K562 (cell line): ENCODE results near the gene ID1. TPM values are rescaled to one million over a fixed set of nuclear protein-coding genes. Genes with fewer than 3 reads are reported as not detected.

Experiments used
- ATAC-seq: fragments of 200-7000 bp; cut with Tn5 transposase; 3 replicates; pipeline ENCODE4 v1.9.1; 2020; ENCODE audit warnings: moderate library complexity
- BruUV-seq: library from RNA; stranded (reverse); fragments of 400-500 nt; replicated peaks from 2 replicates; lab custom pipeline; 2021; lab: Mats Ljungman, UMichigan
- CTCF ChIA-PET: fragments of 300-600 bp; formaldehyde crosslinking; extraction: SDS; loops from one replicate; lab custom pipeline; 2021; ENCODE audit warnings: low intra/inter-chr PET ratio; lab: Yijun Ruan, JAX
- POLR2A ChIA-PET: fragments of 300-600, 350-650 bp; sonication (Branson Sonifier 250); formaldehyde crosslinking; extraction: SDS; loops from one replicate; lab custom pipeline; 2021; ENCODE audit warnings: antibody characterized with exemption, inconsistent platforms; lab: Yijun Ruan, JAX
- DNase-seq, 4 experiments: peaks; one replicate each; pipeline versions ENCODE4 v3.0.0 to v3.0.0-alpha.2; 2011 to 2018; ENCODE audit warnings: low spot score in 3 of 4, mixed read lengths in 3 of 4; ENCODE audit errors: extremely low read depth in 1 of 4
- FAIRE-seq: peaks from 2 replicates; lab custom pipeline; 2011; peaks lifted over from hg19 to GRCh38; lab: Jason Lieb, UNC
- H2AFZ ChIP-seq: 2 replicates; pipeline ENCODE4 v1.6.0; 2011; ENCODE audit warnings: low read depth, low read length, control low read depth, inconsistent platforms
- H3K27ac ChIP-seq: fragments of 200-600 bp; 3 replicates; pipeline ENCODE4 v1.8.0; 2011; ENCODE audit warnings: low read depth, mild to moderate bottlenecking, control low read depth, inconsistent platforms, low read length, moderate library complexity, mixed read lengths; ENCODE audit errors: extremely low read depth
- H3K27me3 ChIP-seq, 2 experiments: fragments of 300-600 bp in 1 of 2; 2 replicates in 1 of 2; 3 replicates in 1 of 2; pipeline versions ENCODE4 v1.6.0 to v1.8.0; 2011; ENCODE audit warnings: inconsistent platforms in 2 of 2, low read length in 2 of 2, mild to moderate bottlenecking in 1 of 2, mixed read lengths in 1 of 2, moderate library complexity in 1 of 2; ENCODE audit not compliant: control insufficient read depth in 2 of 2, insufficient read depth in 2 of 2
- H3K36me3 ChIP-seq: fragments of 300-600 bp; 3 replicates; pipeline ENCODE4 v1.8.0; 2011; ENCODE audit warnings: mild to moderate bottlenecking, low read length, inconsistent platforms; ENCODE audit not compliant: control insufficient read depth, insufficient read depth
- H3K4me1 ChIP-seq, 2 experiments: fragments of 200-600 bp in 1 of 2; replicated peaks in 1 of 2; 2 replicates in 1 of 2; 3 replicates in 1 of 2; pipeline versions ENCODE4 v1.5.1 to v1.8.0; 2011; ENCODE audit warnings: inconsistent platforms in 2 of 2, low read length in 2 of 2, mild to moderate bottlenecking in 1 of 2, mixed read lengths in 1 of 2, moderate library complexity in 1 of 2; ENCODE audit not compliant: control insufficient read depth in 2 of 2, insufficient read depth in 2 of 2
- H3K4me2 ChIP-seq: 2 replicates; pipeline ENCODE4 v1.6.1; 2011; ENCODE audit warnings: low read length, control low read depth, inconsistent platforms, mixed read lengths; ENCODE audit not compliant: insufficient read depth
- H3K4me3 ChIP-seq: fragments of 200-600 bp; sonication (generic), shearing (Covaris generic); 2 replicates; pipeline ENCODE4 v1.5.1; 2016; ENCODE audit warnings: control low read depth, inconsistent platforms
- H3K79me2 ChIP-seq: fragments of 200-600 bp; 3 replicates; pipeline ENCODE4 v1.8.0; 2011; ENCODE audit warnings: low read length, inconsistent platforms; ENCODE audit not compliant: control insufficient read depth, insufficient read depth
- H3K9ac ChIP-seq, 2 experiments: 2 replicates each; pipeline versions ENCODE4 v1.6.0 to v1.6.1; 2011; ENCODE audit warnings: low read depth in 2 of 2, low read length in 2 of 2, control low read depth in 1 of 2, inconsistent platforms in 1 of 2, mild to moderate bottlenecking in 1 of 2, mixed read lengths in 1 of 2; ENCODE audit not compliant: insufficient read depth in 1 of 2
- H3K9me1 ChIP-seq: one replicate; pipeline ENCODE4 v1.6.0; 2011; ENCODE audit warnings: inconsistent platforms, mild to moderate bottlenecking, low read length, moderate library complexity; ENCODE audit not compliant: control insufficient read depth, insufficient read depth
- H3K9me3 ChIP-seq: replicated peaks from 2 replicates; pipeline ENCODE4 v1.5.1; 2011; ENCODE audit warnings: low read depth, low read length, inconsistent platforms; ENCODE audit not compliant: control insufficient read depth, insufficient read depth
- H4K20me1 ChIP-seq: replicated peaks from 2 replicates; pipeline ENCODE4 v1.6.1; 2011; ENCODE audit warnings: low read length, inconsistent platforms, mixed read lengths; ENCODE audit not compliant: control insufficient read depth, insufficient read depth
- ATF1 ChIP-seq, 2 experiments: fragments of 450-650 bp in 1 of 2; IDR thresholded peaks; 2 replicates each; pipeline ENCODE4 v1.6.1; 2016; ENCODE audit warnings: missing compliant biosample characterization in 1 of 2, missing genetic modification characterization in 1 of 2
- BCOR ChIP-seq: fragments of 450-650 bp; IDR thresholded peaks from 2 replicates; pipeline ENCODE4 v1.6.1; 2016
- CTBP1 ChIP-seq: fragments of 450-650 bp; IDR thresholded peaks from 2 replicates; pipeline ENCODE4 v1.6.1; 2016; ENCODE audit warnings: borderline replicate concordance
- EGR1 ChIP-seq: fragments of 450-650 bp; conservative IDR thresholded peaks from 2 replicates; pipeline ENCODE4 v1.6.1; 2017; ENCODE audit warnings: mild to moderate bottlenecking
- KDM1A ChIP-seq, 2 experiments: fragments of 450-650 bp; IDR thresholded peaks; 2 replicates each; pipeline ENCODE4 v1.6.1; 2016; ENCODE audit warnings: mild to moderate bottlenecking in 2 of 2
- NRF1 ChIP-seq, 2 experiments: fragments of 450-650 bp; IDR thresholded peaks in 1 of 2; conservative IDR thresholded peaks in 1 of 2; 2 replicates each; pipeline ENCODE4 v1.6.1; 2014; ENCODE audit warnings: mild to moderate bottlenecking in 2 of 2
- SNIP1 ChIP-seq: fragments of 450-650 bp; IDR thresholded peaks from 2 replicates; pipeline ENCODE4 v1.7.1; 2017; ENCODE audit warnings: low read depth, mild to moderate bottlenecking
- VEZF1 ChIP-seq: fragments of 200-800 bp; sonication (Bioruptor generic); IDR thresholded peaks from 2 replicates; pipeline ENCODE4 v1.6.1; 2017; ENCODE audit warnings: missing genetic modification characterization, missing compliant biosample characterization
- ZNF212 ChIP-seq: fragments of 450-650 bp; formaldehyde crosslinking; IDR thresholded peaks from 2 replicates; pipeline ENCODE4 v1.4.0; 2020; ENCODE audit warnings: mild to moderate bottlenecking
- WGBS: fragments of 100-300 bp; shearing (Covaris generic); methylation state at CpG from one replicate; pipeline ENCODE4 v1.1.6; 2016; ENCODE audit warnings: low coverage, mixed read lengths; ENCODE audit not compliant: insufficient coverage; ENCODE audit errors: missing lambda C conversion rate; 5-methylcytosine and 5-hydroxymethylcytosine counted together
- in situ Hi-C: fragments of 300-500 bp; cut with MboI; formaldehyde crosslinking; loops from 4 replicates; pipeline ENCODE4 v1.15.0; 2018; ENCODE audit warnings: inconsistent platforms, mixed read lengths
- intact Hi-C: fragments of 100-400 bp; cut with micrococcal nuclease; formaldehyde crosslinking; loops from 2 replicates; pipeline ENCODE4 v1.14.2; 2022
- polyA plus RNA-seq, 8 experiments: library from polyadenylated mRNA; depleted of rRNA in 4 of 8; stranded (reverse) in 5 of 8; unstranded in 3 of 8; fragments of >200 nt; fragmentation: Nextera tagmentation in 2 of 8; fragmentation: Illumina TruSeq in 1 of 8; extraction: Ambion mirVana in 2 of 8; extraction: Trizol in 1 of 8; gene quantifications; 2 replicates each; pipeline versions ENCODE4 v1.2.1 to v1.2.3, GENCODE V29; 2011 to 2014; ENCODE audit warnings: inconsistent platforms in 1 of 8, missing spikeins in 1 of 8
- total RNA-seq, 7 experiments: library from RNA; depleted of rRNA in 6 of 7; stranded (reverse); fragments of >200 nt in 6 of 7; fragmentation: Illumina TruSeq in 2 of 7; extraction: Trizol in 2 of 7; gene quantifications; 2 replicates each; pipeline versions ENCODE4 v1.2.1 to v1.2.3, GENCODE V29; 2011 to 2021; ENCODE audit warnings: low replicate concordance in 1 of 7
- TF ChIP-seq, protein P1 (sequence below): fragments of 450-650 bp; formaldehyde crosslinking; IDR thresholded peaks from 2 replicates; pipeline ENCODE4 v1.4.0; 2020; ENCODE audit warnings: mild to moderate bottlenecking, moderate library complexity
- TF ChIP-seq, protein P2 (sequence below): fragments of 200-800 bp; sonication (Bioruptor generic); IDR thresholded peaks from 2 replicates; pipeline ENCODE4 v1.6.1; 2017; ENCODE audit warnings: missing genetic modification characterization, missing compliant biosample characterization
- TF ChIP-seq, protein P3 (sequence below), 2 experiments: fragments of 450-650 bp; IDR thresholded peaks; 2 replicates each; pipeline ENCODE4 v1.6.1; 2018; ENCODE audit warnings: mild to moderate bottlenecking in 2 of 2, low read depth in 1 of 2; ENCODE audit not compliant: partially characterized antibody in 2 of 2

Gene ID1
- total and polyA plus RNA-seq, 9 of the 15 experiments (the other 6 are each of a cell fraction or from before 2014, with no cell fraction given), result 1.4 to 358 (median 65.0) TPM

- no peak for TF ChIP-seq EGR1
- TF ChIP-seq KDM1A (IDR thresholded peaks at IDR 0.05), result peak; percentile 41 to 47; a peak in 2 of 4 replicates
- peak; percentile 85 for TF ChIP-seq BCOR
- no peak for TF ChIP-seq SNIP1
- TF ChIP-seq ZNF212 (CRISPR knock-in tag), result no peak
- TF ChIP-seq, protein P1, sequence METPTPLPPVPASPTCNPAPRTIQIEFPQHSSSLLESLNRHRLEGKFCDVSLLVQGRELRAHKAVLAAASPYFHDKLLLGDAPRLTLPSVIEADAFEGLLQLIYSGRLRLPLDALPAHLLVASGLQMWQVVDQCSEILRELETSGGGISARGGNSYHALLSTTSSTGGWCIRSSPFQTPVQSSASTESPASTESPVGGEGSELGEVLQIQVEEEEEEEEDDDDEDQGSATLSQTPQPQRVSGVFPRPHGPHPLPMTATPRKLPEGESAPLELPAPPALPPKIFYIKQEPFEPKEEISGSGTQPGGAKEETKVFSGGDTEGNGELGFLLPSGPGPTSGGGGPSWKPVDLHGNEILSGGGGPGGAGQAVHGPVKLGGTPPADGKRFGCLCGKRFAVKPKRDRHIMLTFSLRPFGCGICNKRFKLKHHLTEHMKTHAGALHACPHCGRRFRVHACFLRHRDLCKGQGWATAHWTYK, result no peak
- TF ChIP-seq, all 486 proteins: peak for 5
Observed at GRCh38 chr20:31643522-31643921, 38.4 kb downstream of the ID1 start (continued).

DNA sequence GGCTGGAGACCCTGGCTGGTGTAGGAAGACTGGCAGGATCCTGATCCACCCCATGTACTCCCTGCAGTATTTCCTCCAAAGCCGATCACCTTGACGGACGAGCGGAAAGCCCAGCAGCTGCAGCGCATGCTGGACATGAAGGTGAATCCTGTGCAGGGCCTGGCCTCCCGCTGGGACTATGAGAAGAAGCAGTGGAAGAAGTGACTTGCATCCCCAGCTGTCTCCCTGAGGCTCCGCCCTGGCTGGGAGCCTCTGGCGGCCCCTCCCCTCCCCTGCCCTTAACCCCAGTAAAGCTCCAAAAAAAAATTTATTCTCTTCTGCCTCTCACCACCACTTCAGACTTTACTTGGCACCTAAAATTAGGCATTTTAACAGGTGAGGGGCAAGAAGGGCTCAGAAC is 39.6 kb downstream of the ID1 start:
- ChIA-PET CTCF (no interaction called here), POLR2A (interaction anchor here (0.6 to 2.1 kb wide), 5 partner anchors 8 to 40 kb away, joined by 3 to 7 read pairs (median 3); partner anchors contain the start of gene ID1)
- no peaks in the 10 kb centered on the region for H3K79me2 ChIP-seq
- H3K9me3 ChIP-seq, result no peaks in the 10 kb centered on the region
- ATAC-seq (peak; percentile 95), FAIRE-seq (peak; percentile 56), DNase-seq (peak; percentile 65 to 77 (median 70))
- no peaks in the 10 kb centered on the region for H4K20me1 ChIP-seq
- 24% methylated on average over 6 of the region's 8 CpGs for WGBS
- BruUV-seq, result no TSS peak
- H3K9me1 ChIP-seq, result no peaks in the 10 kb centered on the region
- H3K4me2 ChIP-seq, result peak overlapping the region; percentile 4; the same call in 1 of the 2 replicates
- H3K36me3 ChIP-seq, result no peaks in the 10 kb centered on the region
- peaks cover 8 to 9% of the 10 kb centered on the region in 2 experiments for H3K4me1 ChIP-seq
- intact Hi-C loops (no loop called here), in situ Hi-C loops (no loop called here)
- H3K27ac ChIP-seq, result no peak overlapping the region
- no peak overlapping the region for H3K4me3 ChIP-seq
- no peaks in the 10 kb centered on the region for H3K27me3 ChIP-seq
- H3K9ac ChIP-seq, result peak overlapping the region in 1 of 2 experiments; percentile 66; a peak in 2 of 4 replicates
- H2AFZ ChIP-seq, result peak overlapping the region; percentile 26; the same call in 1 of the 2 replicates
- TF ChIP-seq, protein P2, sequence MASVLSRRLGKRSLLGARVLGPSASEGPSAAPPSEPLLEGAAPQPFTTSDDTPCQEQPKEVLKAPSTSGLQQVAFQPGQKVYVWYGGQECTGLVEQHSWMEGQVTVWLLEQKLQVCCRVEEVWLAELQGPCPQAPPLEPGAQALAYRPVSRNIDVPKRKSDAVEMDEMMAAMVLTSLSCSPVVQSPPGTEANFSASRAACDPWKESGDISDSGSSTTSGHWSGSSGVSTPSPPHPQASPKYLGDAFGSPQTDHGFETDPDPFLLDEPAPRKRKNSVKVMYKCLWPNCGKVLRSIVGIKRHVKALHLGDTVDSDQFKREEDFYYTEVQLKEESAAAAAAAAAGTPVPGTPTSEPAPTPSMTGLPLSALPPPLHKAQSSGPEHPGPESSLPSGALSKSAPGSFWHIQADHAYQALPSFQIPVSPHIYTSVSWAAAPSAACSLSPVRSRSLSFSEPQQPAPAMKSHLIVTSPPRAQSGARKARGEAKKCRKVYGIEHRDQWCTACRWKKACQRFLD (CRISPR knock-in tag), result no peak
- TF ChIP-seq CTBP1 (0 out of 2 replicates have a peak, but pooled peaks have one; percentile 23), VEZF1 (CRISPR knock-in tag) (peak; percentile 26; the same call in 1 of the 2 replicates), NRF1 (conservative IDR thresholded peaks at IDR 0.05 in 1 of 2, IDR thresholded peaks at IDR 0.05 in 1 of 2) (peak in 1 of 2 experiments; percentile 15; a peak in 1 of 4 replicates), ATF1 (CRISPR knock-in tag; IDR thresholded peaks at IDR 0.05) (no peak), ATF1 (tag; IDR thresholded peaks at IDR 0.05) (0 out of 2 replicates have a peak, but pooled peaks have one; percentile 8)
- TF ChIP-seq, protein P3, sequence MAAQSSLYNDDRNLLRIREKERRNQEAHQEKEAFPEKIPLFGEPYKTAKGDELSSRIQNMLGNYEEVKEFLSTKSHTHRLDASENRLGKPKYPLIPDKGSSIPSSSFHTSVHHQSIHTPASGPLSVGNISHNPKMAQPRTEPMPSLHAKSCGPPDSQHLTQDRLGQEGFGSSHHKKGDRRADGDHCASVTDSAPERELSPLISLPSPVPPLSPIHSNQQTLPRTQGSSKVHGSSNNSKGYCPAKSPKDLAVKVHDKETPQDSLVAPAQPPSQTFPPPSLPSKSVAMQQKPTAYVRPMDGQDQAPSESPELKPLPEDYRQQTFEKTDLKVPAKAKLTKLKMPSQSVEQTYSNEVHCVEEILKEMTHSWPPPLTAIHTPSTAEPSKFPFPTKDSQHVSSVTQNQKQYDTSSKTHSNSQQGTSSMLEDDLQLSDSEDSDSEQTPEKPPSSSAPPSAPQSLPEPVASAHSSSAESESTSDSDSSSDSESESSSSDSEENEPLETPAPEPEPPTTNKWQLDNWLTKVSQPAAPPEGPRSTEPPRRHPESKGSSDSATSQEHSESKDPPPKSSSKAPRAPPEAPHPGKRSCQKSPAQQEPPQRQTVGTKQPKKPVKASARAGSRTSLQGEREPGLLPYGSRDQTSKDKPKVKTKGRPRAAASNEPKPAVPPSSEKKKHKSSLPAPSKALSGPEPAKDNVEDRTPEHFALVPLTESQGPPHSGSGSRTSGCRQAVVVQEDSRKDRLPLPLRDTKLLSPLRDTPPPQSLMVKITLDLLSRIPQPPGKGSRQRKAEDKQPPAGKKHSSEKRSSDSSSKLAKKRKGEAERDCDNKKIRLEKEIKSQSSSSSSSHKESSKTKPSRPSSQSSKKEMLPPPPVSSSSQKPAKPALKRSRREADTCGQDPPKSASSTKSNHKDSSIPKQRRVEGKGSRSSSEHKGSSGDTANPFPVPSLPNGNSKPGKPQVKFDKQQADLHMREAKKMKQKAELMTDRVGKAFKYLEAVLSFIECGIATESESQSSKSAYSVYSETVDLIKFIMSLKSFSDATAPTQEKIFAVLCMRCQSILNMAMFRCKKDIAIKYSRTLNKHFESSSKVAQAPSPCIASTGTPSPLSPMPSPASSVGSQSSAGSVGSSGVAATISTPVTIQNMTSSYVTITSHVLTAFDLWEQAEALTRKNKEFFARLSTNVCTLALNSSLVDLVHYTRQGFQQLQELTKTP (IDR thresholded peaks at IDR 0.05; ENCODE audit: low read depth in 1 of 2, partially characterized antibody in 2 of 2), result no peak
